Spleen (tissue), 7 donors: ENCODE results near the gene HLCS.

Experiments used
- CTCF ChIP-seq, 11 experiments: fragments of 200-600 bp in 7 of 11; fragments of 450-650 bp in 4 of 11; sonication (generic) in 4 of 11; IDR thresholded peaks in 8 of 11; conservative IDR thresholded peaks in 3 of 11; 1 replicate in 7 of 11; 2 replicates in 4 of 11; pipeline versions ENCODE4 v1.4.0 to v1.8.0; 2016 to 2021; ENCODE audit warnings: antibody characterized with exemption in 11 of 11, inconsistent platforms in 4 of 11, mild to moderate bottlenecking in 1 of 11
- POLR2A ChIP-seq, 3 donors: fragments of 450-650 bp; IDR thresholded peaks; one replicate each; pipeline ENCODE4 v1.5.1; 2017; ENCODE audit warnings: antibody characterized with exemption in 3 of 3, mild to moderate bottlenecking in 1 of 3
- POLR2AphosphoS5 ChIP-seq, 3 donors: sonication (generic); formaldehyde crosslinking; IDR thresholded peaks; one replicate each; pipeline ENCODE4 v1.5.1; 2017; ENCODE audit warnings: antibody characterized with exemption in 3 of 3
- donor health status: DM: no; HTN: no; CAD: no; lungs with moderate emphysema.
- donor health status: DM: no; HTN: no; CAD: no.
- donor health status: DM: no; HTN: no; CAD: no.

- TF ChIP-seq CTCF (IDR thresholded peaks at IDR 0.05 in 8 of 11, conservative IDR thresholded peaks at IDR 0.05 in 3 of 11) = no peak
- no peak for TF ChIP-seq POLR2AphosphoS5 (IDR thresholded peaks at IDR 0.05)
- no peak for TF ChIP-seq POLR2A (IDR thresholded peaks at IDR 0.05)
Observed at GRCh38 chr21:36773995-36774394, 192.5 kb downstream of the HLCS start.
